Ishikawa (cell line): ENCODE measurements around the gene ARHGEF2.

Experiments used
- CEBPB ChIP-seq: IDR thresholded peaks from 2 replicates; pipeline ENCODE4 v1.6.1; 2012
- CREB1 ChIP-seq: IDR thresholded peaks from 2 replicates; pipeline ENCODE4 v1.6.1; 2012; ENCODE audit warnings: low read depth
- EGR1 ChIP-seq: IDR thresholded peaks from 2 replicates; pipeline ENCODE4 v1.6.1; 2012
- EP300 ChIP-seq: IDR thresholded peaks from 2 replicates; pipeline ENCODE4 v1.6.1; 2012; ENCODE audit warnings: borderline replicate concordance
- FOXM1 ChIP-seq: IDR thresholded peaks from 2 replicates; pipeline ENCODE4 v1.6.1; 2012; ENCODE audit warnings: low read depth, borderline replicate concordance
- NFIC ChIP-seq: IDR thresholded peaks from 2 replicates; pipeline ENCODE4 v1.6.1; 2012
- RAD21 ChIP-seq: IDR thresholded peaks from 2 replicates; pipeline ENCODE4 v1.6.1; 2012; ENCODE audit warnings: low read depth
- REST ChIP-seq: IDR thresholded peaks from 2 replicates; pipeline ENCODE4 v1.6.1; 2012; ENCODE audit warnings: low read depth, mild to moderate bottlenecking
- TAF1 ChIP-seq: IDR thresholded peaks from 2 replicates; pipeline ENCODE4 v1.6.1; 2012; ENCODE audit warnings: low read depth, mild to moderate bottlenecking
- TCF12 ChIP-seq: IDR thresholded peaks from 2 replicates; pipeline ENCODE4 v1.6.1; 2012; ENCODE audit warnings: low read depth
- TEAD4 ChIP-seq: IDR thresholded peaks from 2 replicates; pipeline ENCODE4 v1.6.1; 2012
- YY1 ChIP-seq: IDR thresholded peaks from 2 replicates; pipeline ENCODE4 v1.6.1; 2012; ENCODE audit warnings: low read depth
- ZBTB7A ChIP-seq: IDR thresholded peaks from 2 replicates; pipeline ENCODE4 v1.6.1; 2012; ENCODE audit warnings: low read depth
- TF ChIP-seq, protein P1 (sequence below): IDR thresholded peaks from 2 replicates; pipeline ENCODE4 v1.6.1; 2012
- TF ChIP-seq, protein P2 (sequence below): IDR thresholded peaks from 2 replicates; pipeline ENCODE4 v1.6.1; 2012

The ARHGEF2 gene

GRCh38 chr1:156001662-156002171 is 23.4 kb upstream of the ARHGEF2 start:
- TF ChIP-seq RAD21 = peak; percentile 24; the same call in 1 of the 2 replicates
- TF ChIP-seq EP300 = no peak
- TF ChIP-seq EGR1 = no peak
- no peak for TF ChIP-seq ZBTB7A

- TF ChIP-seq, protein P1, sequence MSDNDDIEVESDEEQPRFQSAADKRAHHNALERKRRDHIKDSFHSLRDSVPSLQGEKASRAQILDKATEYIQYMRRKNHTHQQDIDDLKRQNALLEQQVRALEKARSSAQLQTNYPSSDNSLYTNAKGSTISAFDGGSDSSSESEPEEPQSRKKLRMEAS = no peak
- TF ChIP-seq EP300 (no peak), TCF12 (no peak), ZBTB7A (no peak), TAF1 (no peak)
These were observed 22.8 kb upstream of the ARHGEF2 start for GRCh38 chr1:156001021-156001661.

GRCh38 chr1:155999964-156000363 is 21.6 kb upstream of the ARHGEF2 start:
- TF ChIP-seq CREB1 = no peak

GRCh38 chr1:155996166-155996565 is 17.8 kb upstream of the ARHGEF2 start:
- TF ChIP-seq REST (no peak), TCF12 (no peak)
- TF ChIP-seq, protein P2, sequence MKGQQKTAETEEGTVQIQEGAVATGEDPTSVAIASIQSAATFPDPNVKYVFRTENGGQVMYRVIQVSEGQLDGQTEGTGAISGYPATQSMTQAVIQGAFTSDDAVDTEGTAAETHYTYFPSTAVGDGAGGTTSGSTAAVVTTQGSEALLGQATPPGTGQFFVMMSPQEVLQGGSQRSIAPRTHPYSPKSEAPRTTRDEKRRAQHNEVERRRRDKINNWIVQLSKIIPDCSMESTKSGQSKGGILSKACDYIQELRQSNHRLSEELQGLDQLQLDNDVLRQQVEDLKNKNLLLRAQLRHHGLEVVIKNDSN = no peak

DNA sequence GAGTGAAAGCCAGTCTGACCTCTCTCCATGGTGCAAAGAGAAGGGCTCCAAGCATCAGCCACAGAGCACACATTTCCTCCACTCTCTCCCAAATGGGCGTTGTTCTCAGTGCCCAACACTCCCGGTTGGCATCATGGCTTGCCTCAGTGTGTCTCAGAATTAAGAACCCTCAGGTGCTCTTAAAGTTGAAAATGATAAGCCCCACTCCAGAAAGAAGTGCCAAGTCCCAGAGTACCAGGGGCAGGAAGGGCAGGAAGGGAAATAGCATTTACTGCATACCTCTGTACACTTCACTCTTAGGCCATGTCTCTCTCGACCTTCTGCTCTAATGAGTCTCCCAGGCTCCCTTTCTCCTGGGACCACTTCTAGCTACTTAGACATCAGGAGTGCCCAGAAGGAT is 15.2 kb upstream of the ARHGEF2 start:
- TF ChIP-seq TCF12 (no peak), REST (no peak), EGR1 (no peak), EP300 (no peak), RAD21 (no peak), CEBPB (no peak), FOXM1 (no peak), TEAD4 (no peak), YY1 (no peak), TAF1 (no peak), NFIC (no peak)

DNA sequence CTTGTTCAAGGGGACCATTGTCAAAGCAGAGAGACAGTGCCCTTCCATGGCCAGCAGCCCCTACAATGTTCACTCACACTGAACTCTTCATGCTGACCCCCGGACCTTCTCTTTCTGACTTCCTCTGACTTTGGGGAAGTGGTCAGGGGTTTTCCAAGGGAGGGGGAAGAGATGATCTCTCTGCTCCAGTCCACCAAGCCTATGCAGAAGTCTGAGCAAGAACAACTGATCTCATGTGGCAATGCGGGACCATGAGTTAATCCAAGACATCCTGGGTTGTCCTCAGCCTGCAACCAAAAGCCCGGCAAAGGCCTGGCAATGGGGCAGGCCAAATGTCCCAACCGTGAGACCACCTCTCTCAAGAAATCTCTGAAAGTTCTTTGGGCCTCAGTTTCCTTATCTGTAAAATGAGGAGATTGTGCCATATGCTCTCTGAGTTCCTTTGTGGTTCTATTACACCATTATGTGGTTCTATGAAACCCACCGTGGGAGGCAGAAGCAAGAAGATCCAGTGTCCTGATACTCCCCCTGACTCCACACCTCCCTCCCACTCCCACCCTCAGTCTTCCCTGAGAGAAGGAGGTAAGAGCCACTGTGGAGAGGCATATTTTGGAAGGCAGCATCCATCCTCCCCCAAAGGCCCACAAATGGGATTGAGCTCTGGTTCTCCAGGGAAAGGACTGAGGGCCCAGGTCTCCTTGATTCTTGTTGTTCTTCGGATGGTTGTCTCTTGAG is 11.8 kb upstream of the ARHGEF2 start:
- TF ChIP-seq CEBPB = no peak
- no peak for TF ChIP-seq TEAD4
- no peak for TF ChIP-seq REST
- TF ChIP-seq EGR1 = no peak
- TF ChIP-seq EP300 = no peak
- no peak for TF ChIP-seq ZBTB7A
- no peak for TF ChIP-seq YY1
- TF ChIP-seq RAD21 = no peak
- TF ChIP-seq TAF1 = no peak
- TF ChIP-seq CREB1 = no peak
- TF ChIP-seq FOXM1 = no peak
- no peak for TF ChIP-seq TCF12
- TF ChIP-seq, protein P1 = no peak
- TF ChIP-seq NFIC = no peak
- TF ChIP-seq, protein P2 = no peak
